Right cardiac atrium (tissue), 5 donors: ENCODE results near the gene LAMB4. TPM values are rescaled to one million over a fixed set of nuclear protein-coding genes. Genes with fewer than 3 reads are reported as not detected.

Experiments used
- ATAC-seq, 2 donors: fragments of 200-7000 bp; cut with Tn5 transposase; one replicate each; pipeline versions ENCODE4 v1.8.0 to v1.9.1; 2020; ENCODE audit warnings: moderate library complexity in 2 of 2, mild to moderate bottlenecking in 1 of 2
- DNase-seq, 3 donors: peaks; one replicate each; pipeline ENCODE4 v3.0.0-alpha.2; 2020
- H3K27ac ChIP-seq: one replicate; pipeline ENCODE4 v1.5.1; 2013; ENCODE audit warnings: mild to moderate bottlenecking, low read length, control low read depth, moderate library complexity
- H3K27me3 ChIP-seq: one replicate; pipeline ENCODE4 v1.6.1; 2013; ENCODE audit not compliant: control insufficient read depth, insufficient read depth
- H3K4me1 ChIP-seq: one replicate; pipeline ENCODE4 v1.6.1; 2013; ENCODE audit warnings: low read length; ENCODE audit not compliant: control insufficient read depth, insufficient read depth
- H3K4me3 ChIP-seq: one replicate; pipeline ENCODE4 v1.5.1; 2013; ENCODE audit warnings: low read length, control low read depth
- H3K9me3 ChIP-seq: one replicate; pipeline ENCODE4 v1.6.1; 2013; ENCODE audit warnings: low read length; ENCODE audit not compliant: control insufficient read depth
- WGBS: extraction: QIAGEN DNeasy Blood & Tissue Kit; methylation state at CpG from one replicate; pipeline ENCODE4 v1.1.7; 2013; 5-methylcytosine and 5-hydroxymethylcytosine counted together
- intact Hi-C, 4 donors: fragments of 100-400 bp; cut with DNase I; formaldehyde crosslinking; loops; one replicate each; pipeline versions ENCODE4 v1.11.0 to v1.14.0; 2022 to 2023
- polyA plus RNA-seq: library from polyadenylated mRNA; stranded (reverse); fragments of 200-250 nt; gene quantifications from one replicate; pipeline ENCODE4 v1.2.3, GENCODE V29; 2013
- total RNA-seq, 4 donors: library from RNA; stranded (reverse); fragmentation: NEBNext Ultra II Directional; extraction: Animal tissue kit (Norgen Biotek cat#: 25700); gene quantifications; one replicate each; pipeline ENCODE4 v1.2.1, GENCODE V29; 2021
- donor health status: healthy with polysubstance abuse.
- donor health status: DM: no; HTN: yes; CAD: no.
- donor health status: DM: no; HTN: no; CAD: no.
- donor health status: DM: no; HTN: yes; CAD: no; lungs with severe emphysema.
- donor health status: DM: yes; HTN: yes; CAD: no.

Gene LAMB4
- total and polyA plus RNA-seq, 5 donors: 0.17 to 0.20 TPM; not detected in 3

GRCh38 chr7:108142675-108143259, 12.6 kb upstream of the LAMB4 start:
- intact Hi-C loops: loop anchor here in 2 of 4 donors (10.0 kb wide), 2 partner anchors 268 to 398 kb away; partner anchors contain the start of gene CBLL1 (in 2 of the 2)
- Histone ChIP-seq H3K27ac (no peak overlapping the region), H3K4me3 (no peak overlapping the region), H3K4me1 (peaks cover 3% of the 10 kb centered on the region), H3K9me3 (no peaks in the 10 kb centered on the region), H3K27me3 (no peaks in the 10 kb centered on the region)
- WGBS: 82% methylated on average over 6 of the region's 6 CpGs
- DNase-seq (no peak), ATAC-seq (no peak)

GRCh38 chr7:108142180-108142579, 12.0 kb upstream of the LAMB4 start:
- Histone ChIP-seq H3K4me1 (peaks cover 3% of the 10 kb centered on the region), H3K4me3 (no peak overlapping the region), H3K27ac (no peak overlapping the region), H3K27me3 (no peaks in the 10 kb centered on the region), H3K9me3 (no peaks in the 10 kb centered on the region)
- 86% methylated on average over 4 of the region's 4 CpGs for WGBS
- ATAC-seq: no peak
- DNase-seq: no peak
- intact Hi-C loops: loop anchor here in 2 of 4 donors (10.0 kb wide), 2 partner anchors 267 to 397 kb away; partner anchors contain the start of gene CBLL1 (in 2 of the 2)

GRCh38 chr7:108140671-108141070, 10.5 kb upstream of the LAMB4 start:
- DNase-seq (no peak), ATAC-seq (no peak)
- Histone ChIP-seq H3K4me3 (no peak overlapping the region), H3K27ac (no peak overlapping the region), H3K9me3 (no peaks in the 10 kb centered on the region), H3K4me1 (no peaks in the 10 kb centered on the region), H3K27me3 (no peaks in the 10 kb centered on the region)
- intact Hi-C loops: loop anchor here in 2 of 4 donors (10.0 kb wide), 2 partner anchors 266 to 396 kb away; partner anchors contain the start of gene CBLL1 (in 2 of the 2)

- no peaks in the 10 kb centered on the region for H3K4me1 ChIP-seq
- intact Hi-C loops: no loop called here
- H3K9me3 ChIP-seq: no peaks in the 10 kb centered on the region
- no peak overlapping the region for H3K4me3 ChIP-seq
- DNase-seq: no peak
- H3K27me3 ChIP-seq: no peaks in the 10 kb centered on the region
- ATAC-seq: no peak
- no peak overlapping the region for H3K27ac ChIP-seq
These were observed 8.8 kb upstream of the LAMB4 start for GRCh38 chr7:108138911-108139310.

GRCh38 chr7:108137993-108138392, 7.8 kb upstream of the LAMB4 start:
- intact Hi-C loops: no loop called here
- H3K4me1 ChIP-seq: no peaks in the 10 kb centered on the region
- H3K27me3 ChIP-seq: no peaks in the 10 kb centered on the region
- DNase-seq: no peak
- no peaks in the 10 kb centered on the region for H3K9me3 ChIP-seq
- no peak for ATAC-seq
- no peak overlapping the region for H3K4me3 ChIP-seq
- 87% methylated on average over 4 of the region's 4 CpGs for WGBS
- no peak overlapping the region for H3K27ac ChIP-seq

- no peak overlapping the region for H3K27ac ChIP-seq
- ATAC-seq (no peak), DNase-seq (no peak)
- H3K9me3 ChIP-seq: no peaks in the 10 kb centered on the region
- H3K4me1 ChIP-seq: no peaks in the 10 kb centered on the region
- no peak overlapping the region for H3K4me3 ChIP-seq
- intact Hi-C loops: no loop called here
- 98% methylated on average over 3 of the region's 3 CpGs for WGBS
- no peaks in the 10 kb centered on the region for H3K27me3 ChIP-seq
These were observed 6.9 kb upstream of the LAMB4 start for GRCh38 chr7:108137040-108137439.

GRCh38 chr7:108136191-108136688, 6.1 kb upstream of the LAMB4 start:
- ATAC-seq (no peak), DNase-seq (no peak)
- 74% methylated on average over 4 of the region's 4 CpGs for WGBS
- Histone ChIP-seq H3K9me3 (no peaks in the 10 kb centered on the region), H3K27ac (no peak overlapping the region), H3K4me1 (no peaks in the 10 kb centered on the region), H3K27me3 (no peaks in the 10 kb centered on the region), H3K4me3 (no peak overlapping the region)
- intact Hi-C loops: no loop called here

GRCh38 chr7:108135446-108136190, 5.5 kb upstream of the LAMB4 start:
- no peak overlapping the region for H3K4me3 ChIP-seq
- H3K27ac ChIP-seq: no peak overlapping the region
- H3K9me3 ChIP-seq: no peaks in the 10 kb centered on the region
- intact Hi-C loops: no loop called here
- ATAC-seq (no peak), DNase-seq (no peak)
- WGBS: 86% methylated on average over 7 of the region's 7 CpGs
- no peaks in the 10 kb centered on the region for H3K27me3 ChIP-seq
- H3K4me1 ChIP-seq: no peaks in the 10 kb centered on the region

GRCh38 chr7:108134486-108134885, 4.3 kb upstream of the LAMB4 start:
- DNase-seq (no peak), ATAC-seq (no peak)
- Histone ChIP-seq H3K27ac (no peak overlapping the region), H3K27me3 (no peaks in the 10 kb centered on the region), H3K9me3 (no peaks in the 10 kb centered on the region), H3K4me1 (no peaks in the 10 kb centered on the region), H3K4me3 (no peak overlapping the region)
- intact Hi-C loops: no loop called here
- WGBS: 96% methylated on average over 1 of the region's 1 CpG

GRCh38 chr7:108132551-108133265, 2.5 kb upstream of the LAMB4 start:
- ATAC-seq (no peak), DNase-seq (no peak)
- Histone ChIP-seq H3K27me3 (no peaks in the 10 kb centered on the region), H3K27ac (no peak overlapping the region), H3K4me3 (no peak overlapping the region), H3K4me1 (no peaks in the 10 kb centered on the region), H3K9me3 (no peaks in the 10 kb centered on the region)
- WGBS: 86% methylated on average over 13 of the region's 13 CpGs
- intact Hi-C loops: no loop called here
